UCSD-AML1 (cell line): ENCODE results near the gene ANAPC2.

Experiments
- DNase-seq: peaks from one replicate; lab custom pipeline; 2025; ENCODE audit not compliant: unreplicated experiment; lab: John Stamatoyannopoulos, UW

The ANAPC2 gene

GRCh38 chr9:137215196-137215986 is 27.0 kb upstream of the ANAPC2 start:
- DNase-seq = no peak

GRCh38 chr9:137214620-137215019 is 26.3 kb upstream of the ANAPC2 start:
- no peak for DNase-seq

DNA sequence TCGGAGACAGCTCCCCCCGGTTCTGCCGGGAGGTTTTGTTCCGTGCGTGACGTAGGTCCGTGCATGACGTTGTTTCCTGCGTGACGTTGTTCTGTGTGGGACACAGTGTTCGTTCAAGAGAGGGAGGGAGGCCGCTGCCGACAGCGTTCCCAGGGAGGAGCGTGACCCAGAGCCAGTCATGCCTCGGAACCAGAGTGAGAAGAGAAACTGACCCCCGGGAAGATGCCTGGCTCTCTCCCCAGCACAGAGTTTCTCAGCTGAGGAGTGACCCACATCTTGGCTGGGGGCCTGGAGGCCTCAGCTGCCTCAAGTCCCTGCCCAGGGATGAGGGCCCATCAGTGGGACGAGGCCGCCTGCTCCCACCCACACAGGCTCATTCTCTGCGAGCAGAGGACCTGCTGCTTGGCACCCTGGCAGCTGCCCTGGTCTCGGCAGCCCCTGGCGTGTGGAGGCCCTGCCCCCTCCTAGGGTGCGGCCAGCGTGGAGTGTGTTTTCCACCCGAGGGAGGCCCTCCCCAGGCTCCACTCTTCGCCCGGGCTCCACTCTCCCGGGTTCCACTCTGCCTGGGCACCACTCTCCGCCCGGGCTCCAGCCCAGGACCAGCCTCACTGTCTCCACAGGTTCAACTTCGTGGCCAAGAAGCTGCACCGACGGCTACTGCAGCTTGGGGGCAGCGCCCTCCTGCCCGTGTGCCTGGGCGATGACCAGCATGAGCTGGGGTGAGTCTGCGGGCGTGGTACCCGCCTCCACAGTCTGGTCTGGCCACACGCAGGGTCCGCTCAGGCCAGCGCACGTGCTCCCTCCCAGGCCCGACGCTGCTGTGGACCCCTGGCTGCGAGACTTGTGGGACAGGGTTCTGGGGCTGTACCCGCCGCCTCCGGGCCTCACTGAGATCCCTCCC is 25.1 kb upstream of the ANAPC2 start:
- DNase-seq = peak; percentile 17

- no peak for DNase-seq
Measured at GRCh38 chr9:137212520-137212919, 24.2 kb upstream of the ANAPC2 start.

- no peak for DNase-seq
Measured at GRCh38 chr9:137211532-137211931, 23.2 kb upstream of the ANAPC2 start.

GRCh38 chr9:137206602-137207001 is 18.2 kb upstream of the ANAPC2 start:
- DNase-seq = no peak

- peak; percentile 86 for DNase-seq
Measured at GRCh38 chr9:137205126-137206069, 17.0 kb upstream of the ANAPC2 start, which contains the start of the genes NDOR1 and TMEM203. Gene NDOR1, plus strand, starts transcription at chr9:137205700. Its CDS starts 78 bp downstream, at chr9:137205778. Gene TMEM203, minus strand, starts transcription at chr9:137205648. Its CDS starts 234 bp downstream, at chr9:137205414.

- no peak for DNase-seq
Measured at GRCh38 chr9:137204731-137205125, 16.4 kb upstream of the ANAPC2 start.

DNA sequence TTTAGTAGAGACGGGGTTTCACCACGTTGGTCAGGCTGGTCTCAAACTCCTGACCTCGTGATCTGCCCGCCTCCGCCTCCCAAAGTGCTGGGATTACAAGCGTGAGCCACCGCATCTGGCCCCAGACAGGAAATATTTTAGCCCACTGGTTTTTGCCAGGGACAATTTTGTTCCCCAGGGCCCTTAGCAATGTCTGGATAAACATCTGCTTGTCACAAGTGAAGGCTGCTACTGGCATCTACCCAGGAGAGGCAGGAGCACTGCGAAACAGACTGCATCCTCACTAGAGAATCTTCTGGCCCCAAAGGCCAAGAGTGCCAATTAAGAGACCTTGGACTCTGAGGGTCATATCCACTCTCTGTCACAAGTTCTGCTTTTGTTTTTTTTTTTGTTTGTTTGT is 14.6 kb upstream of the ANAPC2 start:
- DNase-seq = no peak

- no peak for DNase-seq
Measured at GRCh38 chr9:137201205-137201868, 13.0 kb upstream of the ANAPC2 start.

- DNase-seq = peak; percentile 99
Measured at GRCh38 chr9:137200311-137201204, 12.2 kb upstream of the ANAPC2 start, which contains the start of gene TPRN. Gene TPRN, minus strand, starts transcription at chr9:137200741. Its CDS starts 30 bp downstream, at chr9:137200711.

DNA sequence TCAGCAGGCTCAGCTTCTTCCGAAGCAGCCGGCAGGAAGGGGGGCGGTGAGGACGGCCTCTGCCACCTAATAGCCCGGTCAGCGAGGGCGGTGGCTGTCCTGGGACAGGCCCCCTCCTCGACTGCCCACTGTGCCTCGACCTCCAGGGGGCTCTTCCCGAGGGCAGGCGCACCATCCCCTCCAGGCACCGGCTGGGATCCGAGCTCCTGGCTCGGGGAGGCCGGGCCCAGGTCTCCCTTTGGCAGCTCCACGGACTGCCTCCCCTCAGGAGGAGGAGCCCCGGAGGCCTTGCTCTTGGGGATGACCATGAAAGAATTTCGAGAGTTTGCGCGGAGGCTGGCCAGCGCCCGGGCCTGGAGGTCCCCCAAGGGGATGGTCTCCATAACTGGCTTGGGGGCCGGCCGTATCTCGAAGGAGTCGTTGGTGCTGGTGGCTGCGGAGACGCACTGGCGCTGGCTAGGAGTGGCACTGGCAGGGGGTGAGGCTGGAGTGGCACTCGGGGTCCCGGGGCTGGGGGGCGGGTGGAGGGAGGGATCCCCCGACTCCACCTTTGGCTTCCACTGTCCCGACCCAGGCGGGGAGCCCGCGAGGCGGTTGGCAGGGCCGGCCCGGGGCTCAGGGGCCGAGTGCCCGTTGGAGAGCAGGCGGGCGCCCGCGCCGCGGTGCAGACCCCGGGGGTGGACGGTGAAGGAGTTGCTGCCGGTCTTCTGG is 11.2 kb upstream of the ANAPC2 start:
- no peak for DNase-seq

- no peak for DNase-seq
Measured at GRCh38 chr9:137198902-137199283, 10.5 kb upstream of the ANAPC2 start.

DNA sequence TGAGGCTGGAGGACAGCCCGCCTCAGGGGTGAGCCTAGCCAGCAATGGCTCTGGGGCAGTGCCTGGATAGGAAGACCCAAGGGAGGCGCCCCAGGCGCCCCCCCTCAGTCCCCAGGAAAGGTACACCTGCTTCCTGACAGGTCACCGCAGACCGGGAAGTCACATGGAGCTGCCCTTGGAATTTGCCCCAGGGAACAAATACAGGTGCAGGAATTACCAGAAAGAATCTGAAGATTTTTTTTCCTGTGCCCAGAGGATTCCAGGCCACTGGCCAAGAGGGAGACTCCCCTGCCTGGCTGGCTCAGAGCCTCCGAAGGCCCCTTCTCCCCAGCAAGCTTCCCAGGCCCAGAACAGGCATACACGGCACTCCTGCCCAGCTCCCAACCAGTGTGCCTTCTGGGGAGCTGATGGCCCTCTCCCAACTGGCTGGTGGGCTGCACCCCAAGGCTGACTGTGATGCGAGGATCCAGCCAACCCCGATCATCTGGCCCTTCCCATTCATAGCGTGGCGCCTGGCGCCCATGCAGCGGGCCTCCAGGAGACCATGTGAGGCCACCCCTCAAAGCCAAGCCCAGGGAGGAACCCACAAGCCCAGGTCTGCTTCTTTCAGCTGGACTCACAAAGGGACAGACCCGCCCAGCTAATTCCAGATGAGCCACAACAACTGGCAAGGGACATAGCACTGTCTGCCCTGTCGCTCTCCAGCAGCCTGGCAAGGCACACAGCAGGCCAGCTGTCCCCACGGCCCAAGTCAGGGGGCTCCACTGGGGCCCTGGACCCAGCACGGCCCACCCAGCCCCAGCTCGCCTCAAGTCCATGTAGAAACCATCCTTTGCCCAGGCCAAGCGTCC is 9.9 kb upstream of the ANAPC2 start:
- DNase-seq = no peak

GRCh38 chr9:137195525-137196220 is 7.3 kb upstream of the ANAPC2 start:
- DNase-seq = no peak

GRCh38 chr9:137194909-137195308 is 6.5 kb upstream of the ANAPC2 start:
- no peak for DNase-seq

DNA sequence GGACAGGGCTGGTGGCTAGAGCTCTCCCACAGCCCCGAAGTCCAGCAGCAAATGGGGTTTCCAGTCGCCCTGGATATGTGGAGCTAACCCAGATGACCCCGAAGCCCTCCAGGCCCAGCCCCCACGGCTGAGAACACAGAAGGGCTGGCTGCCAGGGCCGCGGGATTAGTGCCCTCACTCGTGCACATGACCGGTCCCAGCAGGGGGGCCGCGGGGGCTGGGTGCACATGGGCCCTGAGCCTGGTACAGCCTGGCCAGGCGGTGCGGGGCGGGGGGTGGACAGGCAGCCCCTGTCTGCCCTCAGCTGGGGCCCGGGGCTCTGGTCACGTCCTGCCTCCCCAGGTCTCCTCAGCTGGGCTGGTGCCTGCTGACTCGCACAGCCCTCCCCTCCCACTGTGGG is 6.0 kb upstream of the ANAPC2 start:
- no peak for DNase-seq
